IMR-90 (cell line): ENCODE measurements around the gene RUNX1. TPM values are rescaled to one million over a fixed set of nuclear protein-coding genes. Genes with fewer than 3 reads are reported as not detected.

Experiments
- ATAC-seq: fragments of 200-7000 bp; cut with Tn5 transposase; 2 replicates; pipeline ENCODE4 v1.9.1; 2020; ENCODE audit warnings: low read depth, mild to moderate bottlenecking, moderate library complexity
- BruUV-seq: library from RNA; stranded (reverse); fragments of 400-500 nt; replicated peaks from 2 replicates; lab custom pipeline; 2021; lab: Mats Ljungman, UMichigan
- CTCF ChIA-PET: fragments of 300-600 bp; formaldehyde crosslinking; extraction: SDS; loops from one replicate; lab custom pipeline; 2021; ENCODE audit warnings: antibody characterized with exemption; lab: Yijun Ruan, JAX
- POLR2A ChIA-PET: fragments of 300-600 bp; sonication (Branson Sonifier 250); formaldehyde crosslinking; loops from one replicate; lab custom pipeline; 2022; ENCODE audit warnings: antibody characterized with exemption; ENCODE audit not compliant: unreplicated experiment; lab: Charles Lee
- DNase-seq: peaks from one replicate; pipeline ENCODE4 v3.0.0; 2013
- H2AFZ ChIP-seq: replicated peaks from 2 replicates; pipeline ENCODE3; 2013; ENCODE audit warnings: low read length, mild to moderate bottlenecking; ENCODE audit not compliant: poor library complexity
- H2AK5ac ChIP-seq: 2 replicates; pipeline ENCODE4 v1.6.1; 2013; ENCODE audit warnings: low read depth, low read length, inconsistent platforms
- H2AK9ac ChIP-seq: replicated peaks from 2 replicates; pipeline ENCODE3; 2013; ENCODE audit warnings: mild to moderate bottlenecking, low read depth, low read length, moderate library complexity; ENCODE audit not compliant: poor library complexity
- H2BK120ac ChIP-seq: 2 replicates; pipeline ENCODE4 v1.6.1; 2013; ENCODE audit warnings: low read depth, low read length, inconsistent platforms
- H2BK15ac ChIP-seq: 3 replicates; pipeline ENCODE4 v1.6.1; 2013; ENCODE audit warnings: low read depth, low read length, inconsistent platforms
- H2BK20ac ChIP-seq: 2 replicates; pipeline ENCODE4 v1.6.1; 2013; ENCODE audit warnings: low read depth, mild to moderate bottlenecking, inconsistent platforms, low read length, moderate library complexity
- H2BK5ac ChIP-seq: 2 replicates; pipeline ENCODE4 v1.6.1; 2013; ENCODE audit warnings: mild to moderate bottlenecking, low read depth, low read length, inconsistent platforms; ENCODE audit not compliant: poor library complexity, severe bottlenecking
- H3K14ac ChIP-seq: replicated peaks from 2 replicates; pipeline ENCODE4 v1.6.1; 2013; ENCODE audit warnings: low read depth, low read length, inconsistent platforms
- H3K18ac ChIP-seq: 2 replicates; pipeline ENCODE4 v1.6.1; 2013; ENCODE audit warnings: low read depth, low read length, control low read depth
- H3K23ac ChIP-seq: 2 replicates; pipeline ENCODE4 v1.6.1; 2013; ENCODE audit warnings: low read depth, low read length, inconsistent platforms
- H3K27ac ChIP-seq: 2 replicates; pipeline ENCODE4 v1.5.1; 2013; ENCODE audit warnings: mild to moderate bottlenecking, control low read depth, low read length; ENCODE audit not compliant: insufficient read depth
- H3K27me3 ChIP-seq: 2 replicates; pipeline ENCODE4 v1.6.1; 2013; ENCODE audit warnings: low read length; ENCODE audit not compliant: control insufficient read depth, insufficient read depth
- H3K36me3 ChIP-seq: 2 replicates; pipeline ENCODE4 v1.6.1; 2013; ENCODE audit warnings: low read length, mixed read lengths; ENCODE audit not compliant: control insufficient read depth, insufficient read depth
- H3K4ac ChIP-seq: 2 replicates; pipeline ENCODE4 v1.6.1; 2013; ENCODE audit warnings: low read depth, low read length, inconsistent platforms
- H3K4me1 ChIP-seq: 2 replicates; pipeline ENCODE4 v1.6.1; 2013; ENCODE audit warnings: low read length, mixed read lengths; ENCODE audit not compliant: control insufficient read depth, insufficient read depth
- H3K4me2 ChIP-seq: 2 replicates; pipeline ENCODE4 v1.6.1; 2013; ENCODE audit warnings: low read depth, mild to moderate bottlenecking, control low read depth, low read length, moderate library complexity
- H3K4me3 ChIP-seq: 2 replicates; pipeline ENCODE4 v1.5.1; 2013; ENCODE audit warnings: low read depth, mild to moderate bottlenecking, control low read depth, low read length, moderate library complexity; ENCODE audit not compliant: insufficient read depth
- H3K56ac ChIP-seq: 2 replicates; pipeline ENCODE4 v1.6.1; 2013; ENCODE audit warnings: low read length, inconsistent platforms; ENCODE audit not compliant: insufficient read depth; ENCODE audit errors: extremely low read depth
- H3K79me1 ChIP-seq, 2 experiments: 2 replicates each; pipeline ENCODE4 v1.6.1; 2013; ENCODE audit warnings: low read length in 2 of 2, inconsistent platforms in 1 of 2, low read depth in 1 of 2
- H3K9ac ChIP-seq: 2 replicates; pipeline ENCODE4 v1.6.1; 2013; ENCODE audit warnings: low read depth, low read length, control low read depth
- H3K9me1 ChIP-seq: 2 replicates; pipeline ENCODE4 v1.6.1; 2013; ENCODE audit warnings: low read length, inconsistent platforms; ENCODE audit not compliant: insufficient read depth
- H3K9me3 ChIP-seq: 2 replicates; pipeline ENCODE4 v1.6.1; 2013; ENCODE audit warnings: low read length; ENCODE audit not compliant: control insufficient read depth, insufficient read depth
- H4K20me1 ChIP-seq: 2 replicates; pipeline ENCODE4 v1.6.1; 2013; ENCODE audit warnings: low read length, inconsistent platforms; ENCODE audit not compliant: insufficient read depth
- H4K5ac ChIP-seq: 2 replicates; pipeline ENCODE4 v1.6.1; 2013; ENCODE audit warnings: mild to moderate bottlenecking, low read depth, low read length, control low read depth
- H4K8ac ChIP-seq, 2 experiments: 2 replicates each; pipeline ENCODE4 v1.6.1; 2013; ENCODE audit warnings: low read depth in 2 of 2, low read length in 2 of 2, control low read depth in 1 of 2, inconsistent platforms in 1 of 2
- H4K91ac ChIP-seq: 2 replicates; pipeline ENCODE4 v1.6.1; 2013; ENCODE audit warnings: low read depth, low read length, inconsistent platforms; ENCODE audit not compliant: insufficient read depth
- BHLHE40 ChIP-seq: fragments of 150-350 bp; IDR thresholded peaks from 2 replicates; pipeline ENCODE4 v1.6.1; 2016; ENCODE audit warnings: mild to moderate bottlenecking, low read depth, low read length
- CEBPB ChIP-seq: IDR thresholded peaks from 2 replicates; pipeline ENCODE4 v1.6.1; 2012; ENCODE audit warnings: low read depth, low read length, improper control_type of control experiment
- CHD1 ChIP-seq: IDR thresholded peaks from 2 replicates; pipeline ENCODE4 v1.6.1; 2012; ENCODE audit warnings: low read depth, low read length, improper control_type of control experiment
- CTCF ChIP-seq: conservative IDR thresholded peaks from 2 replicates; pipeline ENCODE4 v1.5.1; 2012; ENCODE audit warnings: mild to moderate bottlenecking, low read depth, low read length, improper control_type of control experiment
- MAZ ChIP-seq: IDR thresholded peaks from 2 replicates; pipeline ENCODE4 v1.6.1; 2012; ENCODE audit warnings: low read depth, mild to moderate bottlenecking, low read length, improper control_type of control experiment, moderate library complexity, borderline replicate concordance
- MXI1 ChIP-seq: IDR thresholded peaks from 2 replicates; pipeline ENCODE4 v1.6.1; 2012; ENCODE audit warnings: low read depth, mild to moderate bottlenecking, low read length, moderate library complexity, borderline replicate concordance
- NFE2L2 ChIP-seq: fragments of 150-350 bp; IDR thresholded peaks from 2 replicates; pipeline ENCODE4 v1.6.1; 2016; ENCODE audit warnings: low read depth, mild to moderate bottlenecking, low read length
- RCOR1 ChIP-seq: IDR thresholded peaks from 2 replicates; pipeline ENCODE4 v1.6.1; 2012; ENCODE audit warnings: mild to moderate bottlenecking, low read length, improper control_type of control experiment; ENCODE audit not compliant: insufficient replicate concordance
- RFX5 ChIP-seq: IDR thresholded peaks from 2 replicates; pipeline ENCODE4 v1.8.0; 2012; ENCODE audit warnings: low read depth, mild to moderate bottlenecking, low read length, moderate library complexity
- USF2 ChIP-seq: fragments of 150-350 bp; IDR thresholded peaks from 2 replicates; pipeline ENCODE4 v1.6.1; 2017; ENCODE audit warnings: mild to moderate bottlenecking, antibody characterized with exemption, low read length, low read depth
- dilution Hi-C: fragments of 300-500 bp; cut with HindIII; formaldehyde crosslinking; loops from one replicate; pipeline ENCODE4 v1.14.3; 2018; ENCODE audit warnings: low sequenced_read_pairs; ENCODE audit not compliant: unreplicated experiment
- in situ Hi-C: fragments of 300-500 bp; cut with MboI; formaldehyde crosslinking; loops from 3 replicates; pipeline ENCODE4 v1.14.3; 2019; ENCODE audit warnings: low sequenced_read_pairs, inconsistent platforms, mixed read lengths
- intact Hi-C: fragments of 100-400 bp; cut with micrococcal nuclease; formaldehyde crosslinking; loops from 2 replicates; pipeline ENCODE4 v1.10.0; 2022
- polyA plus RNA-seq, 3 experiments: library from polyadenylated mRNA; depleted of rRNA; stranded (reverse); fragments of >200 nt; gene quantifications; 2 replicates each; pipeline ENCODE4 v1.2.3, GENCODE V29; 2012; ENCODE audit warnings: low replicate concordance in 1 of 3
- total RNA-seq: library from RNA; depleted of rRNA; stranded (reverse); fragments of >200 nt; gene quantifications from 2 replicates; pipeline ENCODE4 v1.2.3, GENCODE V29; 2012
- TF ChIP-seq, protein P1 (sequence below): fragments of 150-350 bp; IDR thresholded peaks from 2 replicates; pipeline ENCODE4 v1.6.1; 2016; ENCODE audit warnings: low read depth, mild to moderate bottlenecking, low read length, moderate library complexity, borderline replicate concordance

RUNX1 gene
- total and polyA plus RNA-seq, 2 of the 4 experiments (the other 2 are of a cell fraction), result 34.5 to 56.5 TPM

DNA sequence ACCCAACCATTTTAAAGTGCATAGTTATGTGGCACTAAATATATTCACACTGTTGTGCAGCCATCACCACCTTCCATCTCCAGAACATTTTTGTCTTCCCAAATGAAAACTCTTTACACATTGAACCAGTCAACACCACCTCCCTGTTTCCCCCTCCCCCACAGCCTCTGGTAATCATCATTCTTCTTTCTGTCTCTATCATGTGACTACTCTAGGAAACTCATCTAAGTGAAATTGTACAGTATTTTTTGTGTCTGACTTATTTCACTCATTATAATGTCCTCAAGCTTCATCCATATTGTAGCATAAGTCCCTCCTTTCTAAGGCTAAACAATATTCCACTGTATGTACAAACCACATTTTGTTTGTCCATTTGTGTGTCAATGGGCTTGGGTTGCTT, 128.0 kb downstream of the RUNX1 start:
- no peak overlapping the region for H2AK5ac ChIP-seq
- BruUV-seq, result no TSS peak
- no peak overlapping the region for H4K5ac ChIP-seq
- no peak overlapping the region for H2BK120ac ChIP-seq
- intact Hi-C loops (no loop called here), dilution Hi-C loops (no loop called here), in situ Hi-C loops (no loop called here)
- no peak overlapping the region for H4K8ac ChIP-seq
- H3K18ac ChIP-seq, result no peak overlapping the region
- no peak overlapping the region for H3K27ac ChIP-seq
- H3K14ac ChIP-seq, result no peak overlapping the region
- DNase-seq (no peak), ATAC-seq (no peak)
- no peaks in the 10 kb centered on the region for H3K36me3 ChIP-seq
- H3K27me3 ChIP-seq, result no peaks in the 10 kb centered on the region
- H3K4me3 ChIP-seq, result no peak overlapping the region
- TF ChIP-seq RCOR1 (no peak), CHD1 (no peak), BHLHE40 (no peak), NFE2L2 (no peak), CEBPB (no peak), MAZ (no peak), RFX5 (no peak), CTCF (no peak), USF2 (no peak), MXI1 (no peak)
- TF ChIP-seq, protein P1, sequence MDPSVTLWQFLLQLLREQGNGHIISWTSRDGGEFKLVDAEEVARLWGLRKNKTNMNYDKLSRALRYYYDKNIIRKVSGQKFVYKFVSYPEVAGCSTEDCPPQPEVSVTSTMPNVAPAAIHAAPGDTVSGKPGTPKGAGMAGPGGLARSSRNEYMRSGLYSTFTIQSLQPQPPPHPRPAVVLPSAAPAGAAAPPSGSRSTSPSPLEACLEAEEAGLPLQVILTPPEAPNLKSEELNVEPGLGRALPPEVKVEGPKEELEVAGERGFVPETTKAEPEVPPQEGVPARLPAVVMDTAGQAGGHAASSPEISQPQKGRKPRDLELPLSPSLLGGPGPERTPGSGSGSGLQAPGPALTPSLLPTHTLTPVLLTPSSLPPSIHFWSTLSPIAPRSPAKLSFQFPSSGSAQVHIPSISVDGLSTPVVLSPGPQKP, result no peak
- no peak overlapping the region for H3K56ac ChIP-seq
- POLR2A ChIA-PET, result no interaction called here
- H2BK15ac ChIP-seq, result no peak overlapping the region
- H3K4me2 ChIP-seq, result no peak overlapping the region
- no peak overlapping the region for H3K9ac ChIP-seq
- H4K20me1 ChIP-seq, result no peaks in the 10 kb centered on the region
- H3K9me1 ChIP-seq, result peaks cover 9% of the 10 kb centered on the region
- H3K23ac ChIP-seq, result no peak overlapping the region
- no peak overlapping the region for H4K91ac ChIP-seq
- CTCF ChIA-PET, result no interaction called here
- no peak overlapping the region for H3K4ac ChIP-seq
- no peaks in the 10 kb centered on the region for H3K9me3 ChIP-seq
- H2BK5ac ChIP-seq, result no peak overlapping the region
- peaks cover 7% of the 10 kb centered on the region for H3K4me1 ChIP-seq
- H2BK20ac ChIP-seq, result no peak overlapping the region
- H2AK9ac ChIP-seq, result no peak overlapping the region
- H2AFZ ChIP-seq, result no peak overlapping the region
- peaks cover 0 to 3% of the 10 kb centered on the region in 2 experiments; a peak in 1 of 4 replicates for H3K79me1 ChIP-seq
